ENCODE results near the gene UBAC1. TPM values are rescaled to one million over a fixed set of nuclear protein-coding genes. Genes with fewer than 3 reads are reported as not detected.
A peak's percentile ranks its signal among the peaks of the same experiment; 100 is the strongest.
"Not testable (repeated sequence)": the region's sequence is repeated elsewhere in the genome, so short reads cannot be mapped to it uniquely, and the experiment has no call there.

UBAC1 gene
- total and polyA plus RNA-seq, 7 donors = 71.1 to 261 (median 162) TPM

DNA sequence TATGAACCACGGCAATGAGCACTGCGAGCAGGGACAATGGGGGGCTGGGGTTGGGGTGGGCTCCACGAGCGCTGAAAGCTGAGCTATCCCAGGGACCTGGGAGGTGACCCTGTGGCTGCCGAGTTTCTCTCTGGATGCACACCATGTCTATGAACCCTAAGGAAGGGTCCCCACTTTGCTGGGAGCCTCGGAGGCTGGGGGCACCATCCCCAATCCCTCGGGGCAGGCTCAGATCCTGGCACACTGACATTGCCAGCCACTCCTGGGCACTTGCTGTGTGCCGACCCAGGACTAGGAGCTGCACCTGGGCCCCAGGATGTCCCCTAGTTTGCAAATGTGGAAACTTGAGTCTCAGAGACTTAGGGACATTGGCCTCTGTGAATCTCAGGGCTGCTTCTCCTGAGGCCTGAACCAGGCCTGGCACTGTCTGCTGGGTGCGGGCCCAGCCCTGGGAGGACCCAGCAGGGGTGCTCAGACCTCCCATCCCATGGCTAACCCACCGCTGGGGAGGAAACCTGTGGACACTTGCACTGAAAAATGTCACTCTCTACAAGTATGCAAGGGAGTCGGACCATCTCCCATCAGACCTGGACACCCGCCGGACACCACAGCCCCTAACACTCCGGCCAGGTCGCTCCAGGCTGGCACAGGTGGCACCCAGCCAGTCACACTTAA lies 40.8 kb downstream of the UBAC1 start:
- H3K27ac ChIP-seq = peak overlapping the region; percentile 1
- no peaks in the 10 kb centered on the region for H3K9me3 ChIP-seq
- H3K4me1 ChIP-seq = no peaks in the 10 kb centered on the region
- DNase-seq (peak in 1 of 2 donors; percentile 42), ATAC-seq (peak in 3 of 4 donors; percentile 17 to 18 (median 17))
- H3K36me3 ChIP-seq (ENCODE audit: insufficient read depth in 1 of 2, low read depth in 1 of 2) = peaks cover 0 to 54% of the 10 kb centered on the region in 2 donors
- intact Hi-C loops (cut with DNase I) = no loop called here
- no peak overlapping the region for H3K4me3 ChIP-seq
- TF ChIP-seq, protein P1, sequence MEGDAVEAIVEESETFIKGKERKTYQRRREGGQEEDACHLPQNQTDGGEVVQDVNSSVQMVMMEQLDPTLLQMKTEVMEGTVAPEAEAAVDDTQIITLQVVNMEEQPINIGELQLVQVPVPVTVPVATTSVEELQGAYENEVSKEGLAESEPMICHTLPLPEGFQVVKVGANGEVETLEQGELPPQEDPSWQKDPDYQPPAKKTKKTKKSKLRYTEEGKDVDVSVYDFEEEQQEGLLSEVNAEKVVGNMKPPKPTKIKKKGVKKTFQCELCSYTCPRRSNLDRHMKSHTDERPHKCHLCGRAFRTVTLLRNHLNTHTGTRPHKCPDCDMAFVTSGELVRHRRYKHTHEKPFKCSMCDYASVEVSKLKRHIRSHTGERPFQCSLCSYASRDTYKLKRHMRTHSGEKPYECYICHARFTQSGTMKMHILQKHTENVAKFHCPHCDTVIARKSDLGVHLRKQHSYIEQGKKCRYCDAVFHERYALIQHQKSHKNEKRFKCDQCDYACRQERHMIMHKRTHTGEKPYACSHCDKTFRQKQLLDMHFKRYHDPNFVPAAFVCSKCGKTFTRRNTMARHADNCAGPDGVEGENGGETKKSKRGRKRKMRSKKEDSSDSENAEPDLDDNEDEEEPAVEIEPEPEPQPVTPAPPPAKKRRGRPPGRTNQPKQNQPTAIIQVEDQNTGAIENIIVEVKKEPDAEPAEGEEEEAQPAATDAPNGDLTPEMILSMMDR (IDR thresholded peaks at IDR 0.05) = no peak
- 76 to 93% (median 88%) methylated on average over 15 of the region's 15 CpGs for WGBS, 3 donors
- no peaks in the 10 kb centered on the region for H3K27me3 ChIP-seq (ENCODE audit: insufficient read depth in 3 of 3, low read length in 2 of 3)

DNA sequence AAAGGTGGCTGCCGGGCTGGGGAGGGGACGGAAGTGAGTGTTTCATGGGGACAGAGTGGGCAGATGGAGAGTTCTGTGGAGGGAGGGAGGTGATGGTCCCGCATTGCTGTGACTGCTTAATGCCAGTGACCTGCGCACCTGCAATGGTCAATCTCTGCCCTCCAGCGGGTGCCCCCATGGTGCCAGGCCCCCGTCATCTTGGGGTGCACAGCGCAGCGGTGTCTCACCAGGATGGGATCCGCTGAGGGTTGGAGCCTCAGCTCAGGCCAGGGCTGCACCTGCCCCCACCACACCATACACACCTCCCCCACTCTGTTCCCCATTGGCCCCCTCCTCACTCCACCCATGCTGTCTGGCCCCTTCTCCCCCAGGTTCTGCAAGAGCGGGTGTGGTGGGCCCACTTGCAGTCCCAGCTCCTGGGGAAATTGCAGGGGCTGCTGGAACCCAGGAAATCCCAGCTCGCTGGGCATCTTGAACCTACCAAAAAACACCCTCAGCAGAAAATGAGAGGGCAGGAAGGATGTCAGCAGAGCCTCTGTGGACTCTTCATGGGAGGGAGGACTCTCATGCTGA lies 41.8 kb downstream of the UBAC1 start:
- intact Hi-C loops (cut with DNase I) = no loop called here
- no peak overlapping the region for H3K4me3 ChIP-seq
- H3K27ac ChIP-seq = no peak overlapping the region
- peak in 1 of 4 donors; percentile 12 for ATAC-seq
- H3K27me3 ChIP-seq (ENCODE audit: insufficient read depth in 3 of 3, low read length in 2 of 3) = no peaks in the 10 kb centered on the region
- WGBS, 3 donors = 95 to 99% (median 97%) methylated on average over 9 to 11 of the region's 11 CpGs
- H3K36me3 ChIP-seq (ENCODE audit: insufficient read depth in 1 of 2, low read depth in 1 of 2) = peaks cover 0 to 52% of the 10 kb centered on the region in 2 donors
- TF ChIP-seq, protein P1 (IDR thresholded peaks at IDR 0.05) = no peak
- H3K4me1 ChIP-seq = no peaks in the 10 kb centered on the region
- DNase-seq = peak in 1 of 2 donors; percentile 33
- H3K9me3 ChIP-seq = no peaks in the 10 kb centered on the region

DNA sequence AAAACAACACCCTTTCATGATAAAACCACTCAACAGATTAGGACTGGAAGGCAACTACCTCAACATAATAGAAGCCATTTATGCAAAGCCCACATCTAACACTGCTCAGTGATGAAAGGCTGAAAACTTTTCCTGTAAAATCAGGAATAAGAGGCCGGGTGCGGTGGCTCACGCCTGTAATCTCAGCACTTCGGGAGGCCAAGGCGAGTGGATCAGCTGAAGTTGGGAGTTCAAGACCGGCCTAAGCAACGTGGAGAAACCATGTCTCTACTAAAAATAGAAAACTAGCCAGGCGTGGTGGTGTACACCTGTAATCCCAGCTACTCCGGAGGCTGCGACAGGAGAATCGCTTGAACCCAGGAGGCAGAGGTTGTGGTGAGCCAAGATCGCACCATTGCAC lies 44.9 kb downstream of the UBAC1 start:
- ATAC-seq; H3K27ac ChIP-seq; H3K27me3 ChIP-seq (ENCODE audit: insufficient read depth in 3 of 3, low read length in 2 of 3); H3K4me1 ChIP-seq; DNase-seq; H3K4me3 ChIP-seq; intact Hi-C loops (cut with DNase I); H3K9me3 ChIP-seq: not testable (repeated sequence)
- 94 to 97% (median 96%) methylated on average over 12 of the region's 12 CpGs for WGBS, 3 donors
- H3K36me3 ChIP-seq (ENCODE audit: insufficient read depth in 1 of 2, low read depth in 1 of 2) = peaks cover 3 to 42% of the 10 kb centered on the region in 2 donors

DNA sequence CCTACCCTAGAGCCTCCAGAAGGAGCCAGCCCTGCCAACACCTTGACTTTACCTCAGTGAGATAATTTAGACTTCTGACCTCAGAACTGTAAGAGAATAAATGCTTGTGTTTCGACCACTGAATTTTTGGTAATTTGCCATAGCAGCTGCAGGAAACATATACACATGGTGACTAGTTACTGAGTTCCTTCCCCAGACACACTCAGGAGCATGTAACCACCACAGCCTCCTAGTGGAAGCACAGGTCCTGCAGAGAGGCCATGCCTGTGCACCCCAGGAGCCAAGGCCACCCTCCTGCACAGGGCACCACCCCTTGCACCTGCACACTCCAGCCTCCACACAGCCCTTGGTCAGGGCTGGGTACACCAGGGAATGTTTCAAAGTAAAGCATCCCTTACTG lies 46.3 kb downstream of the UBAC1 start:
- H3K27me3 ChIP-seq (ENCODE audit: insufficient read depth in 3 of 3, low read length in 2 of 3) = no peaks in the 10 kb centered on the region
- intact Hi-C loops (cut with DNase I) = no loop called here
- TF ChIP-seq, protein P1 (IDR thresholded peaks at IDR 0.05) = peak; percentile 29
- ATAC-seq (peak; percentile 20 to 80 (median 55)), DNase-seq (no peak)
- no peak overlapping the region for H3K4me3 ChIP-seq
- 32 to 68% (median 50%) methylated on average over 1 of the region's 1 CpG for WGBS, 3 donors
- H3K9me3 ChIP-seq = no peaks in the 10 kb centered on the region
- H3K36me3 ChIP-seq (ENCODE audit: insufficient read depth in 1 of 2, low read depth in 1 of 2) = peaks cover 3 to 52% of the 10 kb centered on the region in 2 donors
- peak overlapping the region; percentile 34 for H3K27ac ChIP-seq
- H3K4me1 ChIP-seq = peaks cover under 1% of the 10 kb centered on the region

DNA sequence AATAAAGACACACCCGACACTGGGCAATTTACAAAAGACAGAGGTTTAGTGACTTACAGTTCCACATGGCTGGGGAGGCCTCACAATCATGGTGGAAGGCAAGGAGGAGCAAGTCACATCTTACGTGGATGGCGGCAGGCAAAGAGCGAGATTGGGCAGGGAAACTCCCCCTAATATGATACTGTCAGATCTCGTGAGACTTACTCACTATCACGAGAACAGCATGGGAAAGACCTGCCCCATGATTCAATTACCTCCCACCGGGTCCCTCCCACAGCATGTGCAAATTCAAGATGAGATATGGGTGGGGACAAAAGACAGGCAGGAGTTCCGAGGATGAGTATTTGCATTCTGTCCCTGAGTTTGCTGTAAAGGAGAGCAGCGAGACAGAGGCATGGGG lies 49.9 kb downstream of the UBAC1 start:
- H3K27me3 ChIP-seq (ENCODE audit: insufficient read depth in 3 of 3, low read length in 2 of 3); H3K9me3 ChIP-seq; DNase-seq; ATAC-seq; H3K27ac ChIP-seq; intact Hi-C loops (cut with DNase I); H3K4me3 ChIP-seq: not testable (repeated sequence)
- 87 to 93% (median 91%) methylated on average over 9 of the region's 9 CpGs for WGBS, 3 donors
- Histone ChIP-seq H3K36me3 (ENCODE audit: insufficient read depth in 1 of 2, low read depth in 1 of 2) (peaks cover 3 to 49% of the 10 kb centered on the region in 2 donors), H3K4me1 (peaks cover 18% of the 10 kb centered on the region)

All from psoas muscle (tissue), 8 donors.